ENCODE results near the gene TAS1R1. TPM values are rescaled to one million over a fixed set of nuclear protein-coding genes. Genes with fewer than 3 reads are reported as not detected.

TAS1R1 gene
- total RNA-seq, 4 donors from 2014 or later = not detected

- H3K9me3 ChIP-seq = no peaks in the 10 kb centered on the region
- H3K4me1 ChIP-seq = peaks cover 0 to 20% (median 9%) of the 10 kb centered on the region in 4 donors
- H3K27ac ChIP-seq = no peak overlapping the region
- no peak for DNase-seq
- H3K36me3 ChIP-seq = peaks cover 0 to 65% (median 0%) of the 10 kb centered on the region in 3 donors
- TF ChIP-seq CTCF (IDR thresholded peaks at IDR 0.05) = no peak
- no peak for TF ChIP-seq POLR2A (IDR thresholded peaks at IDR 0.05)
- no peak overlapping the region for H3K4me3 ChIP-seq
- no peaks in the 10 kb centered on the region for H3K27me3 ChIP-seq
Observed at GRCh38 chr1:6628971-6629479, 73.9 kb downstream of the TAS1R1 start.

Small RNA genes within 50 kb of the gene (small RNA-seq; reads per million reads assigned to genes)
- 0 reads per million in 2 donors for gene RNU6-731P

Other genes with a start within 250 kb of the TAS1R1 start
- 10 to 100 TPM; 38.4 to 93.2 (median 67.1) TPM for gene ACOT7, start 161.5 kb upstream of the TAS1R1 start, total RNA-seq
- 10 to 100 TPM in 1 of 4 donors, 1 to 10 TPM in 3; 2.5 to 15.9 (median 5.2) TPM for gene HES2, start 135.4 kb upstream of the TAS1R1 start, total RNA-seq
- gene ESPN, start 130.5 kb upstream of the TAS1R1 start, total RNA-seq = 100 to 1,000 TPM in 3 of 4 donors, 10 to 100 TPM in 1; 17.3 to 390 (median 306) TPM
- 10 to 100 TPM; 31.0 to 88.4 (median 61.5) TPM for gene TNFRSF25, start 89.1 kb upstream of the TAS1R1 start, total RNA-seq
- 10 to 100 TPM; 17.7 to 56.9 (median 45.4) TPM for gene PLEKHG5, start 63.6 kb upstream of the TAS1R1 start, total RNA-seq
- 10 to 100 TPM; 19.0 to 28.0 (median 22.5) TPM for gene NOL9, start 794 bp upstream of the TAS1R1 start, total RNA-seq
- gene ZBTB48, start 24.7 kb downstream of the TAS1R1 start, total RNA-seq = 10 to 100 TPM; 27.0 to 80.9 (median 38.2) TPM
- 10 to 100 TPM; 14.4 to 25.1 (median 18.2) TPM for gene KLHL21, start 47.6 kb downstream of the TAS1R1 start, total RNA-seq
- gene PHF13, start 58.4 kb downstream of the TAS1R1 start, total RNA-seq = 1 to 10 TPM; 3.3 to 7.4 (median 6.0) TPM
- gene THAP3, start 69.6 kb downstream of the TAS1R1 start, total RNA-seq = 10 to 100 TPM in 3 of 4 donors, 1 to 10 TPM in 1; 9.9 to 22.8 (median 18.8) TPM
- gene DNAJC11, start 146.5 kb downstream of the TAS1R1 start, total RNA-seq = 100 to 1,000 TPM in 1 of 4 donors, 10 to 100 TPM in 3; 62.9 to 119 (median 63.4) TPM
- 10 to 100 TPM; 57.4 to 88.3 (median 62.1) TPM for gene CAMTA1, start 230.1 kb downstream of the TAS1R1 start, total RNA-seq